ENCODE data around the gene ZFR2.

GRCh38 chr19:3834349-3835054, 34.3 kb downstream of the ZFR2 start:
- TF ChIP-seq CTCF (IDR thresholded peaks at IDR 0.05; ENCODE audit: low read depth, low read length) (no peak), MYC (IDR thresholded peaks at IDR 0.05; ENCODE audit: low read depth, low read length) (no peak), POLR2A (IDR thresholded peaks at IDR 0.05; ENCODE audit: extremely low read depth, insufficient read length) (no peak)

All from NB4 (cell line).